Measurements from ENCODE around the gene HSPE1. TPM values are rescaled to one million over a fixed set of nuclear protein-coding genes. Genes with fewer than 3 reads are reported as not detected.

Gene HSPE1
- total RNA-seq, 1 donor from 2014 or later: 185 TPM

- Mint-ChIP-seq H3K9me3 (ENCODE audit: low read depth) (no peaks in the 10 kb centered on the region), H3K27me3 (no peaks in the 10 kb centered on the region), H3K4me3 (ENCODE audit: low read depth) (peak overlapping the region; percentile 97), H3K27ac (peak overlapping the region; percentile 97), H3K36me3 (ENCODE audit: insufficient read depth) (peaks cover 30% of the 10 kb centered on the region), H3K4me1 (ENCODE audit: low read depth) (peaks cover 37% of the 10 kb centered on the region)
- DNase-seq (ENCODE audit: low spot score, unreplicated experiment): peak; percentile 52
- no peak for TF ChIP-seq CTCF (IDR thresholded peaks at IDR 0.05; ENCODE audit: unreplicated experiment)
These were observed 1.1 kb upstream of the HSPE1 start for GRCh38 chr2:197498937-197499593.

GRCh38 chr2:197500503-197501131, 438 bp downstream of the HSPE1 start:
- TF ChIP-seq CTCF (IDR thresholded peaks at IDR 0.05; ENCODE audit: unreplicated experiment): no peak
- Mint-ChIP-seq H3K4me1 (ENCODE audit: low read depth) (peaks cover 37% of the 10 kb centered on the region), H3K4me3 (ENCODE audit: low read depth) (peak overlapping the region; percentile 97), H3K27ac (peak overlapping the region; percentile 97), H3K27me3 (no peaks in the 10 kb centered on the region), H3K9me3 (ENCODE audit: low read depth) (no peaks in the 10 kb centered on the region), H3K36me3 (ENCODE audit: insufficient read depth) (peaks cover 27% of the 10 kb centered on the region)
- DNase-seq (ENCODE audit: low spot score, unreplicated experiment): no peak

GRCh38 chr2:197502201-197502600, 2.0 kb downstream of the HSPE1 start:
- TF ChIP-seq CTCF (IDR thresholded peaks at IDR 0.05; ENCODE audit: unreplicated experiment): no peak
- DNase-seq (ENCODE audit: low spot score, unreplicated experiment): no peak
- H3K27ac Mint-ChIP-seq: peak overlapping the region; percentile 63
- H3K9me3 Mint-ChIP-seq (ENCODE audit: low read depth): no peaks in the 10 kb centered on the region
- peak overlapping the region; percentile 97 for H3K4me3 Mint-ChIP-seq (ENCODE audit: low read depth)
- peaks cover 16% of the 10 kb centered on the region for H3K36me3 Mint-ChIP-seq (ENCODE audit: insufficient read depth)
- no peaks in the 10 kb centered on the region for H3K27me3 Mint-ChIP-seq
- H3K4me1 Mint-ChIP-seq (ENCODE audit: low read depth): peaks cover 26% of the 10 kb centered on the region

- no peak overlapping the region for H3K27ac Mint-ChIP-seq
- peaks cover 12% of the 10 kb centered on the region for H3K36me3 Mint-ChIP-seq (ENCODE audit: insufficient read depth)
- TF ChIP-seq CTCF (IDR thresholded peaks at IDR 0.05; ENCODE audit: unreplicated experiment): no peak
- no peaks in the 10 kb centered on the region for H3K9me3 Mint-ChIP-seq (ENCODE audit: low read depth)
- peak overlapping the region; percentile 97 for H3K4me3 Mint-ChIP-seq (ENCODE audit: low read depth)
- no peak for DNase-seq (ENCODE audit: low spot score, unreplicated experiment)
- peaks cover 21% of the 10 kb centered on the region for H3K4me1 Mint-ChIP-seq (ENCODE audit: low read depth)
- no peaks in the 10 kb centered on the region for H3K27me3 Mint-ChIP-seq
These were observed 2.5 kb downstream of the HSPE1 start for GRCh38 chr2:197502685-197503084.

- H3K4me3 Mint-ChIP-seq (ENCODE audit: low read depth): no peak overlapping the region
- no peaks in the 10 kb centered on the region for H3K27me3 Mint-ChIP-seq
- no peak for DNase-seq (ENCODE audit: low spot score, unreplicated experiment)
- H3K27ac Mint-ChIP-seq: peak overlapping the region; percentile 84
- H3K4me1 Mint-ChIP-seq (ENCODE audit: low read depth): peaks cover 12% of the 10 kb centered on the region
- no peak for TF ChIP-seq CTCF (IDR thresholded peaks at IDR 0.05; ENCODE audit: unreplicated experiment)
- peaks cover 11% of the 10 kb centered on the region for H3K36me3 Mint-ChIP-seq (ENCODE audit: insufficient read depth)
- H3K9me3 Mint-ChIP-seq (ENCODE audit: low read depth): no peaks in the 10 kb centered on the region
These were observed 3.8 kb downstream of the HSPE1 start for GRCh38 chr2:197504000-197504399.
